NCI-H748 (cell line): ENCODE data around the gene POU2AF1.

ENCODE experiments used
- DNase-seq: peaks from one replicate; lab custom pipeline; 2025; ENCODE audit not compliant: unreplicated experiment; lab: John Stamatoyannopoulos, UW

Gene POU2AF1

GRCh38 chr11:111361052-111361801 lies 17.8 kb downstream of the POU2AF1 start:
- no peak for DNase-seq

- no peak for DNase-seq
Measured at GRCh38 chr11:111360150-111361043, 18.7 kb downstream of the POU2AF1 start.

- DNase-seq: no peak
Measured at GRCh38 chr11:111359223-111360149, 19.6 kb downstream of the POU2AF1 start.

- DNase-seq: no peak
Measured at GRCh38 chr11:111358038-111359001, 20.8 kb downstream of the POU2AF1 start.

- no peak for DNase-seq
Measured at GRCh38 chr11:111357150-111358037, 21.7 kb downstream of the POU2AF1 start.

- DNase-seq: no peak
Measured at GRCh38 chr11:111356660-111357048, 22.4 kb downstream of the POU2AF1 start.

GRCh38 chr11:111355956-111356659 lies 23.0 kb downstream of the POU2AF1 start:
- peak; percentile 73 for DNase-seq

GRCh38 chr11:111355101-111355500 lies 24.0 kb downstream of the POU2AF1 start:
- no peak for DNase-seq

- no peak for DNase-seq
Measured at GRCh38 chr11:111354601-111354891, 24.5 kb downstream of the POU2AF1 start.

- DNase-seq: no peak
Measured at GRCh38 chr11:111353776-111354600, 25.1 kb downstream of the POU2AF1 start.

GRCh38 chr11:111352935-111353710 lies 26.0 kb downstream of the POU2AF1 start:
- no peak for DNase-seq

- DNase-seq: no peak
Measured at GRCh38 chr11:111352231-111352746, 26.8 kb downstream of the POU2AF1 start.

GRCh38 chr11:111351374-111352055 lies 27.6 kb downstream of the POU2AF1 start:
- DNase-seq: no peak

GRCh38 chr11:111350811-111351210 lies 28.3 kb downstream of the POU2AF1 start:
- DNase-seq: no peak

GRCh38 chr11:111349191-111349695 lies 29.8 kb downstream of the POU2AF1 start:
- DNase-seq: no peak

- DNase-seq: no peak
Measured at GRCh38 chr11:111348147-111348546, 30.9 kb downstream of the POU2AF1 start.
